A673 (cell line): Measurements from ENCODE around the gene GSKIP.

Source experiments
- EZH2 ChIP-seq: fragments of 200-600 bp; sonication (generic); IDR thresholded peaks from 2 replicates; pipeline ENCODE4 v1.6.1; 2017; ENCODE audit warnings: borderline replicate concordance, low read depth, mild to moderate bottlenecking, mixed read lengths, antibody characterized with exemption, low read length; ENCODE audit not compliant: poor library complexity, severe bottlenecking
- TF ChIP-seq, protein P1 (sequence below): fragments of 300-800, 200-600 bp; sonication (generic); conservative IDR thresholded peaks from 2 replicates; pipeline ENCODE4 v1.5.1; 2017; ENCODE audit warnings: low read depth, mild to moderate bottlenecking, antibody characterized with exemption, low read length, moderate library complexity, mixed read lengths

DNA sequence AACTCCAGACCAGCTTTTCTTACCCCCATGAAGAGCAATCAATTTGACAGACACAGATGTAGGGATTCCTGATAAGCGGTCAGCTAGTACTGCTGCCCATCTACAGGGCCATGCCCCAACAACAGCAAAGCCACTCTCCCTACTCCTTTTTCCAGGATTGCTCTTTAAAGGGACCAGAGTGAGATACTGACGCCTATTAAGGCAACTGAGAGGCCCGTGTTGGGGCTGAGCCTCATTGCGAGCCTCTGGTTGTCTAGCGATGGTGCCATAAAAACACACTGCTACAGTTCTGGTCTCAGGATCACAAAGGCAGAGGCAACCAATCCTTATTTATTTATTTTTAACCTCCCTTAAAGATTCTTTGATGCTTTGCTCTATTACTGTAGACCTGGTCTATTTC, 59.7 kb downstream of the GSKIP start:
- TF ChIP-seq, protein P1, sequence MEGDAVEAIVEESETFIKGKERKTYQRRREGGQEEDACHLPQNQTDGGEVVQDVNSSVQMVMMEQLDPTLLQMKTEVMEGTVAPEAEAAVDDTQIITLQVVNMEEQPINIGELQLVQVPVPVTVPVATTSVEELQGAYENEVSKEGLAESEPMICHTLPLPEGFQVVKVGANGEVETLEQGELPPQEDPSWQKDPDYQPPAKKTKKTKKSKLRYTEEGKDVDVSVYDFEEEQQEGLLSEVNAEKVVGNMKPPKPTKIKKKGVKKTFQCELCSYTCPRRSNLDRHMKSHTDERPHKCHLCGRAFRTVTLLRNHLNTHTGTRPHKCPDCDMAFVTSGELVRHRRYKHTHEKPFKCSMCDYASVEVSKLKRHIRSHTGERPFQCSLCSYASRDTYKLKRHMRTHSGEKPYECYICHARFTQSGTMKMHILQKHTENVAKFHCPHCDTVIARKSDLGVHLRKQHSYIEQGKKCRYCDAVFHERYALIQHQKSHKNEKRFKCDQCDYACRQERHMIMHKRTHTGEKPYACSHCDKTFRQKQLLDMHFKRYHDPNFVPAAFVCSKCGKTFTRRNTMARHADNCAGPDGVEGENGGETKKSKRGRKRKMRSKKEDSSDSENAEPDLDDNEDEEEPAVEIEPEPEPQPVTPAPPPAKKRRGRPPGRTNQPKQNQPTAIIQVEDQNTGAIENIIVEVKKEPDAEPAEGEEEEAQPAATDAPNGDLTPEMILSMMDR, result no peak
- no peak for TF ChIP-seq EZH2
